K562 (cell line): ENCODE data around the gene LGALS16. TPM values are rescaled to one million over a fixed set of nuclear protein-coding genes. Genes with fewer than 3 reads are reported as not detected.

Experiments used
- CCNT2 ChIP-seq: IDR thresholded peaks from 2 replicates; pipeline ENCODE4 v1.6.1; 2011; ENCODE audit warnings: borderline replicate concordance, low read depth, mild to moderate bottlenecking, moderate library complexity, mixed read lengths, low read length; ENCODE audit not compliant: insufficient read length; ENCODE audit errors: extremely low read depth
- EHMT2 ChIP-seq: fragments of 450-650 bp; IDR thresholded peaks from 2 replicates; pipeline ENCODE4 v1.6.1; 2018; ENCODE audit warnings: antibody characterized with exemption
- MIER1 ChIP-seq: fragments of 450-650 bp; IDR thresholded peaks from 2 replicates; pipeline ENCODE4 v1.6.1; 2016; ENCODE audit warnings: antibody characterized with exemption, mild to moderate bottlenecking, low read depth
- NR1H2 ChIP-seq: sonication (generic); formaldehyde crosslinking; IDR thresholded peaks from 2 replicates; pipeline ENCODE4 v1.4.0; 2020; ENCODE audit warnings: mild to moderate bottlenecking, missing genetic modification reagents
- NR2C1 ChIP-seq, 2 experiments: fragments of 450-650 bp; IDR thresholded peaks; 2 replicates each; pipeline ENCODE4 v1.6.1; 2017; ENCODE audit warnings: mild to moderate bottlenecking in 2 of 2, antibody characterized with exemption in 1 of 2, inconsistent platforms in 1 of 2, missing compliant biosample characterization in 1 of 2, missing genetic modification characterization in 1 of 2
- XRCC5 ChIP-seq: fragments of 200-400 bp; formaldehyde crosslinking; IDR thresholded peaks from 2 replicates; pipeline ENCODE4 v1.6.1; 2017; ENCODE audit warnings: low read depth, mild to moderate bottlenecking, low read length
- polyA plus RNA-seq, 8 experiments: library from polyadenylated mRNA; depleted of rRNA in 4 of 8; stranded (reverse) in 5 of 8; unstranded in 3 of 8; fragments of >200 nt; fragmentation: Nextera tagmentation in 2 of 8; fragmentation: Illumina TruSeq in 1 of 8; extraction: Ambion mirVana in 2 of 8; extraction: Trizol in 1 of 8; gene quantifications; 2 replicates each; pipeline versions ENCODE4 v1.2.1 to v1.2.3, GENCODE V29; 2011 to 2014; ENCODE audit warnings: inconsistent platforms in 1 of 8, missing spikeins in 1 of 8
- total RNA-seq, 7 experiments: library from RNA; depleted of rRNA in 6 of 7; stranded (reverse); fragments of >200 nt in 6 of 7; fragmentation: Illumina TruSeq in 2 of 7; extraction: Trizol in 2 of 7; gene quantifications; 2 replicates each; pipeline versions ENCODE4 v1.2.1 to v1.2.3, GENCODE V29; 2011 to 2021; ENCODE audit warnings: low replicate concordance in 1 of 7
- TF ChIP-seq, protein P1 (sequence below): fragments of 450-650 bp; IDR thresholded peaks from 2 replicates; pipeline ENCODE4 v1.6.1; 2017; ENCODE audit warnings: antibody characterized with exemption
- TF ChIP-seq, protein P2 (sequence below): IDR thresholded peaks from 2 replicates; pipeline ENCODE4 v1.6.1; 2016; ENCODE audit warnings: missing genetic modification characterization, missing compliant biosample characterization
- TF ChIP-seq, protein P3 (sequence below), 2 experiments: fragments of 250-450 bp in 1 of 2; fragments of 450-650 bp in 1 of 2; sonication (Bioruptor Pico) in 1 of 2; IDR thresholded peaks; 2 replicates each; pipeline versions ENCODE4 v1.6.1 to v1.8.0; 2016 to 2021; ENCODE audit warnings: mild to moderate bottlenecking in 2 of 2, moderate library complexity in 2 of 2, missing compliant biosample characterization in 1 of 2, missing genetic modification characterization in 1 of 2

LGALS16 gene
- total and polyA plus RNA-seq, 9 of the 15 experiments (the other 6 are each of a cell fraction or from before 2014, with no cell fraction given): not detected

DNA sequence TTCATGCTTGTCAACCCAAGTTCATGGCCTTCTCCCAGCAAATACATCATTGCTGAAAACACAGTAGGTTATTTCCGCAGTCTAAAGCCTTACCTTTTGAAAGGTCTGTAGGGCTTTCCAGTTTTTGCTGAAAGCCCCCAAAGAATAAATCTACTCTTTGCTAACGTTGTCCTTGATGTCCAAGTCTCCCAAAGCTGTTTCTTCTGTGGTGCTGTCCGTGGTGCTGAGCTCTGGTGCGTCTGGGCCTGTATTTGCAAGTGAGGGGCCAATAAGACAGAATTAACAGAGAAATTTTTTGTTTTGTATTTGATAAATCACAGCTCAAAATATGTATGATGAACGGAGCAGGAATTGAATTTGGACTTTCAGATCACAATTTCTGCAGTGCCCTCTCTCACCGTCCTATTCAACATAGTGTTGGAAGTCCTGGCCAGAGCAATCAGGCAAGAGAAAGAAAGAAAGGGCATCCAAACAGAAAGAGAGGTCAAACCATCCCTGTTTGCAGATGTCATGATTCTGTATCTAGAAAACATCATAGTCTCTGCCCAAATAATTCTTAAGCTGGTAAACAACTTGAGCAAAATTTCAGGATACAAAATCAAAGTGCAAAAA lies 9.8 kb upstream of the LGALS16 start (continued):
- TF ChIP-seq, protein P1, sequence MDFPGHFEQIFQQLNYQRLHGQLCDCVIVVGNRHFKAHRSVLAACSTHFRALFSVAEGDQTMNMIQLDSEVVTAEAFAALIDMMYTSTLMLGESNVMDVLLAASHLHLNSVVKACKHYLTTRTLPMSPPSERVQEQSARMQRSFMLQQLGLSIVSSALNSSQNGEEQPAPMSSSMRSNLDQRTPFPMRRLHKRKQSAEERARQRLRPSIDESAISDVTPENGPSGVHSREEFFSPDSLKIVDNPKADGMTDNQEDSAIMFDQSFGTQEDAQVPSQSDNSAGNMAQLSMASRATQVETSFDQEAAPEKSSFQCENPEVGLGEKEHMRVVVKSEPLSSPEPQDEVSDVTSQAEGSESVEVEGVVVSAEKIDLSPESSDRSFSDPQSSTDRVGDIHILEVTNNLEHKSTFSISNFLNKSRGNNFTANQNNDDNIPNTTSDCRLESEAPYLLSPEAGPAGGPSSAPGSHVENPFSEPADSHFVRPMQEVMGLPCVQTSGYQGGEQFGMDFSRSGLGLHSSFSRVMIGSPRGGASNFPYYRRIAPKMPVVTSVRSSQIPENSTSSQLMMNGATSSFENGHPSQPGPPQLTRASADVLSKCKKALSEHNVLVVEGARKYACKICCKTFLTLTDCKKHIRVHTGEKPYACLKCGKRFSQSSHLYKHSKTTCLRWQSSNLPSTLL: no peak
- peak; percentile 90 for TF ChIP-seq MIER1
- TF ChIP-seq EHMT2: peak; percentile 96
- TF ChIP-seq, protein P2, sequence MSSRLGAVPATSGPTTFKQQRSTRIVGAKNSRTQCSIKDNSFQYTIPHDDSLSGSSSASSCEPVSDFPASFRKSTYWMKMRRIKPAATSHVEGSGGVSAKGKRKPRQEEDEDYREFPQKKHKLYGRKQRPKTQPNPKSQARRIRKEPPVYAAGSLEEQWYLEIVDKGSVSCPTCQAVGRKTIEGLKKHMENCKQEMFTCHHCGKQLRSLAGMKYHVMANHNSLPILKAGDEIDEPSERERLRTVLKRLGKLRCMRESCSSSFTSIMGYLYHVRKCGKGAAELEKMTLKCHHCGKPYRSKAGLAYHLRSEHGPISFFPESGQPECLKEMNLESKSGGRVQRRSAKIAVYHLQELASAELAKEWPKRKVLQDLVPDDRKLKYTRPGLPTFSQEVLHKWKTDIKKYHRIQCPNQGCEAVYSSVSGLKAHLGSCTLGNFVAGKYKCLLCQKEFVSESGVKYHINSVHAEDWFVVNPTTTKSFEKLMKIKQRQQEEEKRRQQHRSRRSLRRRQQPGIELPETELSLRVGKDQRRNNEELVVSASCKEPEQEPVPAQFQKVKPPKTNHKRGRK (tag): no peak
- no peak for TF ChIP-seq NR2C1 (IDR thresholded peaks at IDR 0.05)
- no peak for TF ChIP-seq NR2C1 (tag; IDR thresholded peaks at IDR 0.05)
- TF ChIP-seq NR1H2 (CRISPR knock-in tag): no peak
- TF ChIP-seq CCNT2: no peak
- no peak for TF ChIP-seq XRCC5
- TF ChIP-seq, protein P3, sequence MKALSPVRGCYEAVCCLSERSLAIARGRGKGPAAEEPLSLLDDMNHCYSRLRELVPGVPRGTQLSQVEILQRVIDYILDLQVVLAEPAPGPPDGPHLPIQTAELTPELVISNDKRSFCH (CRISPR knock-in tag; IDR thresholded peaks at IDR 0.05): no peak
- TF ChIP-seq, protein P3 (tag; IDR thresholded peaks at IDR 0.05): no peak
